HuH-7 (cell line): ENCODE results near the gene GOPC.
A peak's percentile ranks its signal among the peaks of the same experiment; 100 is the strongest.
"Not testable (repeated sequence)": the region's sequence is repeated elsewhere in the genome, so short reads cannot be mapped to it uniquely, and the experiment has no call there.

ENCODE experiments used
- DNase-seq: peaks from one replicate; pipeline ENCODE4 v3.0.0; 2011; ENCODE audit warnings: low spot score

The GOPC gene

DNA sequence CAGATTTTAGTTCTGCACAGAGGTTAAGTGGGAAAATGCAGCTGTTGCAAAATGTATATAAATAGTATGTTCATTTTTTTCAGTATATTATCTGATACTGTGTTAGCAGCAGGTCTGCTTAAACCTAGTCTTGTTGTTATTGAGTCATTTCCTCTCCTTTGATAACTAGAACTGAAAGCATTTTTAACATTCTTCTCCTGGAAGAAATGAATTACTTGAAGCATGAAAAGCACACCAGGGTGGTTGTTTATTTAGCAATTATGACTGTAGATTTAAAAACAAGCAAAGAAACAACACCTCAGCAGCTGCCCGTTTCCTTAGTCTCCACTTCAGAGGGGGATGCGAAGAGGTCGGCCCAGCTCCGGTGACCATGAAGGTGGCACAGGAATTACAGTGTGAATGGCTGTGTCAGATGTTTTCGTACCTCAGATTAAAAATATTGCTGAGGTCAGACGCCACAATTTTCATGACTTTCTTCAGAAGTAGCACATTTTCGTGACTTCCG lies 53.5 kb downstream of the GOPC start:
- DNase-seq = no peak

GRCh38 chr6:117547688-117548621 lies 54.4 kb downstream of the GOPC start:
- DNase-seq = no peak

- DNase-seq = no peak
Measured at GRCh38 chr6:117546674-117547073, 55.6 kb downstream of the GOPC start.

DNA sequence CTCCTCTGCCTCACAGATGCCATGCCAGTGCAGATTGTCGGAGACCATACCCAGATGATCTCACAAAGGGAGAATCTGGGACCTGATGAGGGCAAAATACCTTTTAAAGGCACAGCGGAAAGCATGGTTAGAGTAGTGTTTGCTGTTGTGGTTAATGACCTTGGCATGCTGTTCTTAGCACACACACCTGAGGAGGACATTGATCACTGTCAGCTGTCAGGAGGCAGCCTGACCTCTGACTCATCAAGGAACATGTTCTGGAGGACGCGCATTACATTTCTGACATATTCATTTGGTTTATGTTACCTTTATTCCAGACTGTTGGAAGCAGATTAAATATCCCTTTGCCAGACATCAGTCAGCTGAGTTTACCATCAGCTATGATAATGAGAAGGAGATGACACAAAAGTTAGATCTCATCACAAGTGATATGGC lies 57.1 kb downstream of the GOPC start:
- DNase-seq = no peak

GRCh38 chr6:117544716-117545115 lies 57.6 kb downstream of the GOPC start:
- no peak for DNase-seq

DNA sequence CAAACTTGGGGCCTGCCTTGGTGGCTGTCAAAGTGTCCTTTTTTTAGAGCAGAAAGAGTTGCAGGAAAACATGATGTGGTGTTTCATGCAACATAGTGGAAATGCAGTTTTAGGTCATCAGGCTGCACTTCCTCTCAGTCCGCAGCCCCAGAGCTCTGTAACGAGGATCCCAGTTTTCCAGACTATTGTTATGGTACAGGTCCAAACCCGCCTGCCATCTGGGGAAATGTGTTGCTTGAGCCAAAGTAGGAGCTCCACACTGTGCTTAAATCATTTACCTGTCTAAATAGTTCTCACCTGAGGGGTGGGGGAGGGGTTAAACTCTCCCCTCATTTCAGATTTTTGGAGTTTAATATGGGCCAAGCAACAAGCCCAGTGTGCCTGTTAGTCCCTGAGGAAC lies 59.8 kb downstream of the GOPC start:
- no peak for DNase-seq

DNA sequence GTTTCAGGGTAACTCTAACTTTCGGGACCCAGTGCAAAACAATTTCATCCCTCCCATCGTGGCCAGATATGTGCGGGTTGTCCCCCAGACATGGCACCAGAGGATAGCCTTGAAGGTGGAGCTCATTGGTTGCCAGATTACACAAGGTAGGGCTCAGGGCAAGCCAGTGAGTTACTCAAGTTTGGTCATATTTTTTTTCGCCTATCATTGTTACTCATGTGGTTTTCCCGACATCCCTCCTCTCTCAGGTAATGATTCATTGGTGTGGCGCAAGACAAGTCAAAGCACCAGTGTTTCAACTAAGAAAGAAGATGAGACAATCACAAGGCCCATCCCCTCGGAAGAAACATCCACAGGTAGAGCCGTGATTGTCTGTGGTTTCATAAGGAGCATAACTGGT lies 61.6 kb downstream of the GOPC start:
- DNase-seq = no peak

GRCh38 chr6:117538615-117539014 lies 63.7 kb downstream of the GOPC start:
- DNase-seq = no peak

- DNase-seq = no peak
Measured at GRCh38 chr6:117536317-117536716, 66.0 kb downstream of the GOPC start.

- no peak for DNase-seq
Measured at GRCh38 chr6:117534974-117535373, 67.3 kb downstream of the GOPC start.

GRCh38 chr6:117533775-117534174 lies 68.5 kb downstream of the GOPC start:
- DNase-seq = no peak

DNA sequence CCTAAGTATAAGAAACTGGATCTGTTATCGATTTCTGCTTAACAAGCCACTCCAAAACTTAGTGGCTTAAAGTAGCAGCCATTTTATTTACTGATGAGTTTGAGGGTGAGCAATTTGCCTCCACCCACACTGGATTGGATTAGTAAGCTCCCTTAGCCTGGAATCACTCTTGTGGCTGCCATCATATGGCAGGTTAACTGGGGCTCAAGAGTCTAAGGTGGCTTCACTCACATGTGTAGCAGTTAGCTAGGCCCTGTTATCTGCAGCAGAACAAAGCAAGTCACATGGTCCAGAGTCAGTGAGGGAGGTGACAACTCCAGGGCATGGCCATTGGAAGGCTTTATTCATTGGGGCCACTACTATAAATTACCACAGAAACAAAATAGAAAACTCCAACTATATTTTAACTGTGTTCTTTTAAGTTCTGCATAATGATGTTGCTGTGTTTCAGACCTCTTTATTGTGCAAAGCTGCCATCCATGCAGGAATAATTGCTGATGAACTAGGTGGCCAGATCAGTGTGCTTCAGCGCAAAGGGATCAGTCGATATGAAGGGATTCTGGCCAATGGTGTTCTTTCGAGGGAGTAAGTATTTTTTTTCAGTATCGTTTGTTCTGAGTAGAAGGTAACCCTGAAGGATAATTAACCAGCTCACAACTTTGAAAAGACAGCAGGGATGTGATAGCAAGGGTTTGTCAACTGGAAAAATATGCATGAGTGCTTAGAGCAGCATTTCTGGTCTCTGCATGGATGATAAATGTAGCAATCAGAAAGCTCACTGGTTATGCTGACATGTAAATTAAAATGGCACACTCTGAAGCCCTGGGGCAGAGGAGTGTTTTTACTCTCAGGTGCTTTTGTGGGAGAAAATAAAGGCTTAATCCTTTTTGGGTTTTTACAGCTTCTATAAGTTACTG lies 70.2 kb downstream of the GOPC start:
- DNase-seq = no peak

GRCh38 chr6:117531346-117531745 lies 71.0 kb downstream of the GOPC start:
- no peak for DNase-seq

DNA sequence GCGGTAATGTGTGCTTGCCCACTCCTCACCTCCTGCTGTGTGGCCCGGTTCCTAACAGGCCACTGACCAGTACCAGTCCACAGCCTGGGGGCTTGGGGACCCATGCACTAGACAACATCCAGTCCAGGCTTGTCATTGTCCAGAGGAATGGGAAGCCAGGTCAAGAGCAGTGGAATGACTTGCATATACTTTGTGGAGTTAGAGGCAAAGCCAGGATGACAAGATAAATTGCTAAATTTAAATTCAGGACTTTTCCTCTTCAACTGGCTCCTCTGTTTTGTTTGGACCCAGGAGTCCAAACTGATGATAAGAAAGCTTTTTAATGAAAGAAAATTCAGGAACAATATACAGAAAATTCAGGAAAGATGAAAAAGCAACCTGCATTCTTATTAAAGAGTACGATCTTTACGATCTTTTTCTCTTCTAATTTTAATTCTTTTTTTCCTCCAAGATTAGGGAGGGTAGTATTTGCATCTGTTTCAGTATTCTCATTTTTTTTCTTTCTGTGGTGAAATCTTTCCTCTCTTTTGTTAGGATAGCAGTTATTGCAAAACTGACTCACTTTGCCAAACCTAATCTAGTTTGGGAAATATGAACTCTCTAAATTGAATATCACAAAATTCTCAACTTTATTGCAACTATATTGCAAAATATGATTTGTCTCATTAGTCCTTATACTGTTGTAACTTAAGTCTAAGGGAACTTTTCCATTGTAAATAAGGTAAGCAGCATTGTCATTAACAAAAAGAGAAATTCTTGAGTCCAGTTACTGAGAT lies 71.7 kb downstream of the GOPC start:
- no peak for DNase-seq

DNA sequence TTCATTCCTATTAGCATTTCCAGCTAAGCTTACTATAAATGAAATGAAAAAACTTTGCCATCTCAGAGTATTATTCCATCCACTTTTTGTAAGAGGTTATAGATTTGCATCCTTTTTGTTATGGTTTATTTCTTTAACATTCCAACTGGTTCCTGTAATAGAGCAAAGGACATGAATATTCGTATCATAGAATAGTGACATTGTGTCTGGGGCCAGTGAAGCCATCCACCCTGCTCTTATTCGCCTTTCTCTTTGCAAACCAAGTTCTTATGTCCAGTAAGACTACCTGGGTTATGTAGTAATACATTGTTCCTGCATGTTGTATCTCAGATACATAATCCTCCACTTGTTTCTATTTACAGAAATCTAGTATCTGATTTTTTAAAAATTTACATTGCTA lies 76.7 kb downstream of the GOPC start:
- no peak for DNase-seq

GRCh38 chr6:117521791-117522502 lies 80.4 kb downstream of the GOPC start:
- DNase-seq = no peak

DNA sequence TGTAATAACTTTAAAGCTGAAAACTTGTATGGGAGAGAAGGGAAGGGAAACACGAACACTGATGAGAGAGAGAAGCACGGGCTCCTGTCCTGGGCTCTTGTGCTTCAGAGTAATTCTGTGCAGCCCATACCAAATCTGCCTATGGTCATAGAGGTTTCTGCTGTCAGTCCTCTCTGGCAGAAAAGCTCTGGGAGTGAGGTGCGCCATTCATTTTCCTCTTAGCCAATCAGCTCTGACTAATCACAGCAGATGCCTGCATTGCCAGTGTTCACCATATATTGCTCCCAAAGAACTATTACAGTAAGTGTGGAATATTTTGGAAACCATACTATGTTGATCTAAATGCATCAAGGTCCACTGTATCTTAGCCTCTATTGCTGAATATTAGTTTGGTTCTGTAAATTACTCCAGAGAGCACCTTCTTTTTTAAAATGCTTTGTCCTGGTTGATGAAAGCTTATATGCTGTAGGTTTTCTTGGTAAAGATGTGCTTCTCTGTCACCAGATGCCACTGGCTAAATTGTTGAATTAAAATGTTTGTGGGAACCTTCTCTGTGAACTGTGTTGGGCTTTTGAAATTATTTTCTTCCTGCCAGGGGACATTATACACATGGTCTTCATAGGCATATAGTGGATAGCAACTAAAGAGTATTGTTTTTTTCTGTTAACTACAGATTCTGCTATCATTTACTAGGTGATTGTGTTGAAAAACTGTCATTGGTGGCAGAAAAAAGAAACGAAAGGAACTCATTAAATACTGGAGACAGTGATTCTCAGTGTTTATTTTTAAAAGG lies 81.5 kb downstream of the GOPC start:
- no peak for DNase-seq

GRCh38 chr6:117518870-117519269 lies 83.4 kb downstream of the GOPC start:
- no peak for DNase-seq

GRCh38 chr6:117517995-117518394 lies 84.3 kb downstream of the GOPC start:
- not testable (repeated sequence) for DNase-seq

- DNase-seq = peak; percentile 17
Measured at GRCh38 chr6:117515326-117515725, 87.0 kb downstream of the GOPC start.
